ENCODE data around the gene IPCEF1. TPM values are rescaled to one million over a fixed set of nuclear protein-coding genes. Genes with fewer than 3 reads are reported as not detected.

The IPCEF1 gene
- total and polyA plus RNA-seq, 4 donors: 1.8 to 4.7 (median 2.8) TPM

- no peak for ATAC-seq (ENCODE audit: low FRiP score)
- no peak overlapping the region for H3K27ac ChIP-seq (ENCODE audit: low read depth in 1 of 2, low read length in 2 of 2)
- no peaks in the 10 kb centered on the region for H3K36me3 ChIP-seq (ENCODE audit: control insufficient read depth in 1 of 2, insufficient read depth in 2 of 2, low read length in 1 of 2)
- intact Hi-C loops (cut with DNase I): no loop called here
- H3K27me3 ChIP-seq (ENCODE audit: control insufficient read depth in 1 of 2, insufficient read depth in 2 of 2, low read length in 1 of 2): no peaks in the 10 kb centered on the region
- DNase-seq: no peak
- no peak overlapping the region for H3K4me3 ChIP-seq (ENCODE audit: low read length in 2 of 2)
- no peaks in the 10 kb centered on the region for H3K9me3 ChIP-seq (ENCODE audit: control insufficient read depth, low read length)
- H3K4me1 ChIP-seq (ENCODE audit: control insufficient read depth in 1 of 2, insufficient read depth in 2 of 2, low read length in 2 of 2): peaks cover 0 to 5% of the 10 kb centered on the region in 2 donors
Measured at GRCh38 chr6:154395316-154395715, 38.7 kb upstream of the IPCEF1 start.

- Histone ChIP-seq H3K9me3 (ENCODE audit: control insufficient read depth, low read length) (no peaks in the 10 kb centered on the region), H3K4me1 (ENCODE audit: control insufficient read depth in 1 of 2, insufficient read depth in 2 of 2, low read length in 2 of 2) (peaks cover 0 to 5% of the 10 kb centered on the region in 2 donors), H3K27me3 (ENCODE audit: control insufficient read depth in 1 of 2, insufficient read depth in 2 of 2, low read length in 1 of 2) (no peaks in the 10 kb centered on the region), H3K36me3 (ENCODE audit: control insufficient read depth in 1 of 2, insufficient read depth in 2 of 2, low read length in 1 of 2) (no peaks in the 10 kb centered on the region), H3K27ac (ENCODE audit: low read depth in 1 of 2, low read length in 2 of 2) (no peak overlapping the region), H3K4me3 (ENCODE audit: low read length in 2 of 2) (no peak overlapping the region)
- ATAC-seq (ENCODE audit: low FRiP score) (no peak), DNase-seq (no peak)
- intact Hi-C loops (cut with DNase I): no loop called here
- 79 to 83% methylated on average over 3 of the region's 3 CpGs for WGBS, 2 donors
Measured at GRCh38 chr6:154394571-154394970, 38.0 kb upstream of the IPCEF1 start.

- WGBS, 2 donors: 93% methylated on average over 1 of the region's 1 CpG
Measured at GRCh38 chr6:154390034-154390433, 33.4 kb upstream of the IPCEF1 start.

DNA sequence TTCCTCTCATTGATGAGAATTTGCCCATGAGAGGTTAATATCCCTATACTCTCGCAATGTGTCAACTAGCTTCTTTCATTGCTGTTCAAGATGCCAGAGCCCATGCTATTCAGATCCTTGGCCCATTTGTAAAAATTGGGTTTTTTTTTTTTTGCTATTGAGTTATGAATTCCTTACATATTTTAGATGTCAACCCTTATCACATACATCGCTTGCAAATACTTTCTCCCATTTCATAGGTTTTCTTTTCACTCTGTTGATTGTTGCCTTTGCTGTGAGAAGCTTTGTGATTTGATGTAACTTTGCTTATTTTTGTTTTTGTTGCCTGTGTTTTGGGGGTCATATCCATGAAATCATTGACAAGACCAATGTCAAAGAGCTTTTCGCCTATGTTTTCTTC is 32.2 kb upstream of the IPCEF1 start:
- intact Hi-C loops (cut with DNase I): no loop called here
- Histone ChIP-seq H3K27me3 (ENCODE audit: control insufficient read depth in 1 of 2, insufficient read depth in 2 of 2, low read length in 1 of 2) (no peaks in the 10 kb centered on the region), H3K27ac (ENCODE audit: low read depth in 1 of 2, low read length in 2 of 2) (no peak overlapping the region), H3K4me3 (ENCODE audit: low read length in 2 of 2) (no peak overlapping the region), H3K9me3 (ENCODE audit: control insufficient read depth, low read length) (no peaks in the 10 kb centered on the region), H3K4me1 (ENCODE audit: control insufficient read depth in 1 of 2, insufficient read depth in 2 of 2, low read length in 2 of 2) (peaks cover 0 to 2% of the 10 kb centered on the region in 2 donors), H3K36me3 (ENCODE audit: control insufficient read depth in 1 of 2, insufficient read depth in 2 of 2, low read length in 1 of 2) (no peaks in the 10 kb centered on the region)
- DNase-seq (no peak), ATAC-seq (ENCODE audit: low FRiP score) (no peak)
- WGBS, 2 donors: 82 to 86% methylated on average over 3 of the region's 3 CpGs

More at GRCh38 chr6:154390034-154390433, 33.4 kb upstream of the IPCEF1 start:
- Histone ChIP-seq H3K4me3 (ENCODE audit: low read length in 2 of 2) (no peak overlapping the region), H3K27ac (ENCODE audit: low read depth in 1 of 2, low read length in 2 of 2) (no peak overlapping the region), H3K27me3 (ENCODE audit: control insufficient read depth in 1 of 2, insufficient read depth in 2 of 2, low read length in 1 of 2) (no peaks in the 10 kb centered on the region), H3K9me3 (ENCODE audit: control insufficient read depth, low read length) (no peaks in the 10 kb centered on the region), H3K36me3 (ENCODE audit: control insufficient read depth in 1 of 2, insufficient read depth in 2 of 2, low read length in 1 of 2) (no peaks in the 10 kb centered on the region), H3K4me1 (ENCODE audit: control insufficient read depth in 1 of 2, insufficient read depth in 2 of 2, low read length in 2 of 2) (peaks cover 0 to 2% of the 10 kb centered on the region in 2 donors)
- ATAC-seq (ENCODE audit: low FRiP score) (no peak), DNase-seq (no peak)
- intact Hi-C loops (cut with DNase I): no loop called here

- Histone ChIP-seq H3K27ac (ENCODE audit: low read depth in 1 of 2, low read length in 2 of 2) (no peak overlapping the region), H3K4me1 (ENCODE audit: control insufficient read depth in 1 of 2, insufficient read depth in 2 of 2, low read length in 2 of 2) (peaks cover 0 to 2% of the 10 kb centered on the region in 2 donors), H3K9me3 (ENCODE audit: control insufficient read depth, low read length) (no peaks in the 10 kb centered on the region), H3K4me3 (ENCODE audit: low read length in 2 of 2) (no peak overlapping the region), H3K27me3 (ENCODE audit: control insufficient read depth in 1 of 2, insufficient read depth in 2 of 2, low read length in 1 of 2) (no peaks in the 10 kb centered on the region), H3K36me3 (ENCODE audit: control insufficient read depth in 1 of 2, insufficient read depth in 2 of 2, low read length in 1 of 2) (no peaks in the 10 kb centered on the region)
- intact Hi-C loops (cut with DNase I): no loop called here
- 72 to 73% methylated on average over 5 of the region's 5 CpGs for WGBS, 2 donors
- DNase-seq (no peak), ATAC-seq (ENCODE audit: low FRiP score) (no peak)
Measured at GRCh38 chr6:154386848-154387717, 30.5 kb upstream of the IPCEF1 start.

GRCh38 chr6:154384191-154384590 is 27.6 kb upstream of the IPCEF1 start:
- WGBS, 2 donors: 21 to 32% methylated on average over 2 of the region's 2 CpGs
- intact Hi-C loops (cut with DNase I): no loop called here

GRCh38 chr6:154383273-154383672 is 26.7 kb upstream of the IPCEF1 start:
- Histone ChIP-seq H3K4me3 (ENCODE audit: low read length in 2 of 2) (no peak overlapping the region), H3K9me3 (ENCODE audit: control insufficient read depth, low read length) (no peaks in the 10 kb centered on the region), H3K36me3 (ENCODE audit: control insufficient read depth in 1 of 2, insufficient read depth in 2 of 2, low read length in 1 of 2) (no peaks in the 10 kb centered on the region), H3K27ac (ENCODE audit: low read depth in 1 of 2, low read length in 2 of 2) (no peak overlapping the region), H3K4me1 (ENCODE audit: control insufficient read depth in 1 of 2, insufficient read depth in 2 of 2, low read length in 2 of 2) (peaks cover 0 to 2% of the 10 kb centered on the region in 2 donors), H3K27me3 (ENCODE audit: control insufficient read depth in 1 of 2, insufficient read depth in 2 of 2, low read length in 1 of 2) (no peaks in the 10 kb centered on the region)
- intact Hi-C loops (cut with DNase I): no loop called here
- DNase-seq: no peak
- 97% methylated on average over 6 of the region's 6 CpGs for WGBS, 2 donors
- no peak for ATAC-seq (ENCODE audit: low FRiP score)

More at GRCh38 chr6:154384191-154384590, 27.6 kb upstream of the IPCEF1 start:
- Histone ChIP-seq H3K27me3 (ENCODE audit: control insufficient read depth in 1 of 2, insufficient read depth in 2 of 2, low read length in 1 of 2) (no peaks in the 10 kb centered on the region), H3K4me1 (ENCODE audit: control insufficient read depth in 1 of 2, insufficient read depth in 2 of 2, low read length in 2 of 2) (peaks cover 0 to 2% of the 10 kb centered on the region in 2 donors), H3K4me3 (ENCODE audit: low read length in 2 of 2) (no peak overlapping the region), H3K9me3 (ENCODE audit: control insufficient read depth, low read length) (no peaks in the 10 kb centered on the region), H3K27ac (ENCODE audit: low read depth in 1 of 2, low read length in 2 of 2) (no peak overlapping the region), H3K36me3 (ENCODE audit: control insufficient read depth in 1 of 2, insufficient read depth in 2 of 2, low read length in 1 of 2) (no peaks in the 10 kb centered on the region)
- DNase-seq (no peak), ATAC-seq (ENCODE audit: low FRiP score) (no peak)

DNA sequence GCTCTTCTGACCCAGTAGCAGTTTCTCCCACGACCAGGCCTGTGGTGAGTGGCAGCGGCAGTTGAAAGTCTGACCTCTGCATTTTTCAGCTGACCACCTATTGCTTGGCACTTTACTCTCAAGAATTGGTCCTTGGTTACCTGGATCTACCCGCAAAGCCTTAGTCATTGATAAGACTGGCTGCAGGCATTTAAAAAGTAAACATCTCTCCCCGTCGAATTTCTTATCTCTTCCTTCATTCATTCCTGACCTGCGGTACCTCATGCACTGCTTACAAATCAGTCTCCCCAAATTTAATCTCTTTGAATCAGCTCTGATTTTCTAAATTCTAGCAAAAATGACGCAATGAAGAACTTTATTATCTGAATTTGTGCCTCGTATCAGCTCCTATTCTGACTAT is 26.1 kb upstream of the IPCEF1 start:
- DNase-seq: no peak
- ATAC-seq (ENCODE audit: low FRiP score): no peak
- Histone ChIP-seq H3K27me3 (ENCODE audit: control insufficient read depth in 1 of 2, insufficient read depth in 2 of 2, low read length in 1 of 2) (no peaks in the 10 kb centered on the region), H3K4me1 (ENCODE audit: control insufficient read depth in 1 of 2, insufficient read depth in 2 of 2, low read length in 2 of 2) (peaks cover 0 to 2% of the 10 kb centered on the region in 2 donors), H3K4me3 (ENCODE audit: low read length in 2 of 2) (no peak overlapping the region), H3K9me3 (ENCODE audit: control insufficient read depth, low read length) (no peaks in the 10 kb centered on the region), H3K27ac (ENCODE audit: low read depth in 1 of 2, low read length in 2 of 2) (no peak overlapping the region), H3K36me3 (ENCODE audit: control insufficient read depth in 1 of 2, insufficient read depth in 2 of 2, low read length in 1 of 2) (no peaks in the 10 kb centered on the region)
- intact Hi-C loops (cut with DNase I): no loop called here
- 79 to 80% methylated on average over 8 of the region's 8 CpGs for WGBS, 2 donors

DNA sequence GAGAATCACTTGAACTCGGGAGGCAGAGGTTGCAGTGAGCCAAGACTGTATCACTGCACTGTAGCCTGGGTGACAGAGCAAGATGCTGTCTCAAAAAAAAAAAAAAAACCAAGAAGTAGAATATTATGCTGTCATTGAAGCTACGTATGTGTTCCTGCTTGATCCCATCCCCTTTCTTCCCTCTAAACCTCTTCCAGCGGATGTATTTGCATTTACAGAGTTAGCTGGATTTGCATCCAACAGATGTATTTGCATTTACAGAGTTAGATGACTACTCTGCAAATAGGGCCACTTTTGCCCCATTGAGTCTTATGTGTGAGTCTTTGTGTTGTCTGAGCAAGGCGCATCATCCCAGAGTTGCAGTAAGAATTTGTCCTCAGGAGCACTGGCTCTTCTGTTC is 24.9 kb upstream of the IPCEF1 start:
- no peak overlapping the region for H3K27ac ChIP-seq (ENCODE audit: low read depth in 1 of 2, low read length in 2 of 2)
- no peak for DNase-seq
- no peaks in the 10 kb centered on the region for H3K9me3 ChIP-seq (ENCODE audit: control insufficient read depth, low read length)
- no peak overlapping the region for H3K4me3 ChIP-seq (ENCODE audit: low read length in 2 of 2)
- no peaks in the 10 kb centered on the region for H3K4me1 ChIP-seq (ENCODE audit: control insufficient read depth in 1 of 2, insufficient read depth in 2 of 2, low read length in 2 of 2)
- H3K36me3 ChIP-seq (ENCODE audit: control insufficient read depth in 1 of 2, insufficient read depth in 2 of 2, low read length in 1 of 2): no peaks in the 10 kb centered on the region
- ATAC-seq (ENCODE audit: low FRiP score): no peak
- intact Hi-C loops (cut with DNase I): no loop called here
- H3K27me3 ChIP-seq (ENCODE audit: control insufficient read depth in 1 of 2, insufficient read depth in 2 of 2, low read length in 1 of 2): no peaks in the 10 kb centered on the region
- WGBS, 2 donors: 96 to 98% methylated on average over 4 of the region's 4 CpGs
